ENCODE results near the gene SPTBN1.

The SPTBN1 gene

GRCh38 chr2:54660752-54661151, 204.6 kb downstream of the SPTBN1 start:
- Histone ChIP-seq H3K36me3 (replicated peaks; ENCODE audit: low read depth, low read length) (peaks cover 2% of the 10 kb centered on the region), H3K27ac (ENCODE audit: low read length) (no peak overlapping the region), H2AFZ (ENCODE audit: low read depth, low read length) (no peak overlapping the region), H3K4me1 (ENCODE audit: low read length) (peaks cover 6% of the 10 kb centered on the region; the same call in 1 of the 2 replicates), H3K79me2 (ENCODE audit: low read length) (no peaks in the 10 kb centered on the region), H3K27me3 (ENCODE audit: low read depth, low read length) (no peaks in the 10 kb centered on the region), H3K4me3 (ENCODE audit: low read length) (no peak overlapping the region), H3K9me3 (ENCODE audit: insufficient read depth, low read length) (no peaks in the 10 kb centered on the region), H4K20me1 (ENCODE audit: insufficient read depth, low read length) (no peaks in the 10 kb centered on the region), H3K9ac (ENCODE audit: low read length) (no peak overlapping the region), H3K4me2 (ENCODE audit: low read length) (no peak overlapping the region)
- TF ChIP-seq CTCF (IDR thresholded peaks at IDR 0.05; ENCODE audit: low read depth, low read length) (peak; percentile 18; the same call in 1 of the 2 replicates), EZH2phosphoT487 (IDR thresholded peaks at IDR 0.05; ENCODE audit: low read depth) (no peak)

- Histone ChIP-seq H3K79me2 (ENCODE audit: low read length) (no peaks in the 10 kb centered on the region), H3K4me3 (ENCODE audit: low read length) (no peak overlapping the region), H3K4me1 (ENCODE audit: low read length) (peaks cover under 1% of the 10 kb centered on the region; the same call in 1 of the 2 replicates), H3K27ac (ENCODE audit: low read length) (no peak overlapping the region), H3K4me2 (ENCODE audit: low read length) (no peak overlapping the region), H3K9me3 (ENCODE audit: insufficient read depth, low read length) (no peaks in the 10 kb centered on the region), H4K20me1 (ENCODE audit: insufficient read depth, low read length) (no peaks in the 10 kb centered on the region), H2AFZ (ENCODE audit: low read depth, low read length) (no peak overlapping the region), H3K9ac (ENCODE audit: low read length) (no peak overlapping the region), H3K27me3 (ENCODE audit: low read depth, low read length) (no peaks in the 10 kb centered on the region), H3K36me3 (replicated peaks; ENCODE audit: low read depth, low read length) (peaks cover 5% of the 10 kb centered on the region)
- TF ChIP-seq CTCF (IDR thresholded peaks at IDR 0.05; ENCODE audit: low read depth, low read length), result no peak
- TF ChIP-seq EZH2phosphoT487 (IDR thresholded peaks at IDR 0.05; ENCODE audit: low read depth), result no peak
Measured at GRCh38 chr2:54663424-54664030, 207.4 kb downstream of the SPTBN1 start.

GRCh38 chr2:54664238-54664786, 208.2 kb downstream of the SPTBN1 start:
- Histone ChIP-seq H2AFZ (ENCODE audit: low read depth, low read length) (no peak overlapping the region), H3K79me2 (ENCODE audit: low read length) (no peaks in the 10 kb centered on the region), H3K9ac (ENCODE audit: low read length) (no peak overlapping the region), H3K27me3 (ENCODE audit: low read depth, low read length) (no peaks in the 10 kb centered on the region), H3K4me3 (ENCODE audit: low read length) (no peak overlapping the region), H4K20me1 (ENCODE audit: insufficient read depth, low read length) (no peaks in the 10 kb centered on the region), H3K36me3 (replicated peaks; ENCODE audit: low read depth, low read length) (peaks cover 6% of the 10 kb centered on the region), H3K4me1 (ENCODE audit: low read length) (no peaks in the 10 kb centered on the region), H3K9me3 (ENCODE audit: insufficient read depth, low read length) (no peaks in the 10 kb centered on the region), H3K27ac (ENCODE audit: low read length) (no peak overlapping the region), H3K4me2 (ENCODE audit: low read length) (no peak overlapping the region)
- TF ChIP-seq EZH2phosphoT487 (IDR thresholded peaks at IDR 0.05; ENCODE audit: low read depth) (no peak), CTCF (IDR thresholded peaks at IDR 0.05; ENCODE audit: low read depth, low read length) (no peak)

- Histone ChIP-seq H4K20me1 (ENCODE audit: insufficient read depth, low read length) (no peaks in the 10 kb centered on the region), H3K27me3 (ENCODE audit: low read depth, low read length) (no peaks in the 10 kb centered on the region), H3K27ac (ENCODE audit: low read length) (no peak overlapping the region), H2AFZ (ENCODE audit: low read depth, low read length) (no peak overlapping the region), H3K36me3 (replicated peaks; ENCODE audit: low read depth, low read length) (peaks cover 11% of the 10 kb centered on the region), H3K9me3 (ENCODE audit: insufficient read depth, low read length) (no peaks in the 10 kb centered on the region), H3K79me2 (ENCODE audit: low read length) (no peaks in the 10 kb centered on the region), H3K9ac (ENCODE audit: low read length) (no peak overlapping the region), H3K4me2 (ENCODE audit: low read length) (no peak overlapping the region), H3K4me1 (ENCODE audit: low read length) (no peaks in the 10 kb centered on the region), H3K4me3 (ENCODE audit: low read length) (no peak overlapping the region)
- no peak for TF ChIP-seq EZH2phosphoT487 (IDR thresholded peaks at IDR 0.05; ENCODE audit: low read depth)
- peak; percentile 83 for TF ChIP-seq CTCF (IDR thresholded peaks at IDR 0.05; ENCODE audit: low read depth, low read length)
Measured at GRCh38 chr2:54665436-54665856, 209.3 kb downstream of the SPTBN1 start.
